OCI-LY1 (cell line): Measurements from ENCODE around the gene PDE11A.

Experiments used
- EZH2 ChIP-seq: fragments of 200-600 bp; sonication (generic), shearing (Covaris generic); IDR thresholded peaks from 2 replicates; pipeline ENCODE4 v1.8.0; 2017; ENCODE audit warnings: borderline replicate concordance, mixed run types, mild to moderate bottlenecking, antibody characterized with exemption, low read length, moderate library complexity, mixed read lengths
- TF ChIP-seq, protein P1 (sequence below): fragments of 200-600 bp; sonication (generic), shearing (Covaris generic); IDR thresholded peaks from 2 replicates; pipeline ENCODE4 v1.5.1; 2017; ENCODE audit warnings: mild to moderate bottlenecking, antibody characterized with exemption, low read length, moderate library complexity, mixed read lengths

DNA sequence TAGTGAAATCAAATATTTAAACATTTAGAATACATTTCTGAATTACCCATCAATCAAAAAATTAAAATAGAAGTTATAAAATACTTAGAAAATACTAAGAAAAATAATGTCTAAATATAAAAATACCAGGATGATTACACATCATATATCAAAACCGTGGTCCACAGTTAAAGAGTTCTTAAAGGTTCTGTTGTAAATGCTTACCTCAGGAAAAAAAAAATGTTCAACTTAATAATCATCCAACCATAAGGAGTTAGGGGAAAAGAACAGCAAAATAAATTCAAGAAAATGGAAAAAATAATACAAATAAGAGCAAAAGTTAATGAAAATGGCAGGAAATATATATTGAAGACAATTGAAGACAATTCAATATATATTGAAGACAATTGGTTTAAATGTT is 43.2 kb downstream of the PDE11A start:
- TF ChIP-seq, protein P1, sequence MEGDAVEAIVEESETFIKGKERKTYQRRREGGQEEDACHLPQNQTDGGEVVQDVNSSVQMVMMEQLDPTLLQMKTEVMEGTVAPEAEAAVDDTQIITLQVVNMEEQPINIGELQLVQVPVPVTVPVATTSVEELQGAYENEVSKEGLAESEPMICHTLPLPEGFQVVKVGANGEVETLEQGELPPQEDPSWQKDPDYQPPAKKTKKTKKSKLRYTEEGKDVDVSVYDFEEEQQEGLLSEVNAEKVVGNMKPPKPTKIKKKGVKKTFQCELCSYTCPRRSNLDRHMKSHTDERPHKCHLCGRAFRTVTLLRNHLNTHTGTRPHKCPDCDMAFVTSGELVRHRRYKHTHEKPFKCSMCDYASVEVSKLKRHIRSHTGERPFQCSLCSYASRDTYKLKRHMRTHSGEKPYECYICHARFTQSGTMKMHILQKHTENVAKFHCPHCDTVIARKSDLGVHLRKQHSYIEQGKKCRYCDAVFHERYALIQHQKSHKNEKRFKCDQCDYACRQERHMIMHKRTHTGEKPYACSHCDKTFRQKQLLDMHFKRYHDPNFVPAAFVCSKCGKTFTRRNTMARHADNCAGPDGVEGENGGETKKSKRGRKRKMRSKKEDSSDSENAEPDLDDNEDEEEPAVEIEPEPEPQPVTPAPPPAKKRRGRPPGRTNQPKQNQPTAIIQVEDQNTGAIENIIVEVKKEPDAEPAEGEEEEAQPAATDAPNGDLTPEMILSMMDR = no peak
- no peak for TF ChIP-seq EZH2
